ENCODE results near the gene LIPE. TPM values are rescaled to one million over a fixed set of nuclear protein-coding genes. Genes with fewer than 3 reads are reported as not detected.
A peak's percentile ranks its signal among the peaks of the same experiment; 100 is the strongest.

The LIPE gene
- total and polyA plus RNA-seq, 3 experiments from 2014 or later, result 5.0 to 22.7 (median 22.2) TPM

GRCh38 chr19:42442833-42443232 lies 15.6 kb upstream of the LIPE start, which contains the start of gene CXCL17:
Gene CXCL17, minus strand, starts transcription at chr19:42442946. Its CDS starts 114 bp downstream, at chr19:42442832.
- Histone ChIP-seq H3K9me3 (ENCODE audit: low read length) (no peaks in the 10 kb centered on the region), H3K27me3 (ENCODE audit: insufficient read depth, low read length, poor library complexity, severe bottlenecking) (no peaks in the 10 kb centered on the region), H3K4me1 (ENCODE audit: insufficient read depth, low read length) (peaks cover 19% of the 10 kb centered on the region), H3K4me3 (ENCODE audit: low read length) (no peak within 1 kb of the TSS), H3K36me3 (ENCODE audit: insufficient read depth, low read length) (no peaks in the 10 kb centered on the region), H3K27ac (ENCODE audit: low read depth, low read length) (no peak within 1 kb of the TSS)
- no peaks in the 10 kb centered on the region for H3K27me3 Mint-ChIP-seq
- no peaks in the 10 kb centered on the region for H3K9me3 Mint-ChIP-seq
- H3K36me3 Mint-ChIP-seq, result no peaks in the 10 kb centered on the region
- POLR2A ChIA-PET, result no interaction called here
- H3K4me1 Mint-ChIP-seq, result peaks cover 20 to 31% (median 21%) of the 10 kb centered on the region in 3 donors
- peak within 1 kb of the TSS in 3 of 8 donors; percentile 27 to 58 (median 52) for H3K27ac Mint-ChIP-seq
- CTCF ChIA-PET, result interaction anchor here (3.3 kb wide), 1 partner anchor 7 kb away, joined by 33 read pairs; no protein-coding TSS in a partner anchor
- no peak for DNase-seq
- H3K4me3 Mint-ChIP-seq, result no peak within 1 kb of the TSS

- H3K9me3 ChIP-seq (ENCODE audit: low read length), result no peaks in the 10 kb centered on the region
- Mint-ChIP-seq H3K4me1 (peaks cover 20 to 31% (median 21%) of the 10 kb centered on the region in 3 donors), H3K27ac (peak overlapping the region in 7 of 8 donors; percentile 19 to 79 (median 40)), H3K9me3 (no peaks in the 10 kb centered on the region), H3K4me3 (peak overlapping the region in 4 of 7 donors; percentile 13 to 69 (median 44)), H3K36me3 (no peaks in the 10 kb centered on the region), H3K27me3 (no peaks in the 10 kb centered on the region)
- H3K27me3 ChIP-seq (ENCODE audit: insufficient read depth, low read length, poor library complexity, severe bottlenecking), result no peaks in the 10 kb centered on the region
- no peak overlapping the region for H3K4me3 ChIP-seq (ENCODE audit: low read length)
- no peaks in the 10 kb centered on the region for H3K36me3 ChIP-seq (ENCODE audit: insufficient read depth, low read length)
- peaks cover 19% of the 10 kb centered on the region for H3K4me1 ChIP-seq (ENCODE audit: insufficient read depth, low read length)
- ChIA-PET CTCF (interaction anchor here (0.8 to 3.3 kb wide), 18 partner anchors 9 to 407 kb away, joined by 3 to 33 read pairs (median 4); partner anchors contain the start of gene CEACAM1), POLR2A (no interaction called here)
- H3K27ac ChIP-seq (ENCODE audit: low read depth, low read length), result no peak overlapping the region
- DNase-seq, result no peak
These were observed 13.9 kb upstream of the LIPE start for GRCh38 chr19:42441049-42441445.

GRCh38 chr19:42440357-42441048 lies 13.3 kb upstream of the LIPE start:
- no peaks in the 10 kb centered on the region for H3K27me3 ChIP-seq (ENCODE audit: insufficient read depth, low read length, poor library complexity, severe bottlenecking)
- H3K4me3 ChIP-seq (ENCODE audit: low read length), result no peak overlapping the region
- no peaks in the 10 kb centered on the region for H3K36me3 ChIP-seq (ENCODE audit: insufficient read depth, low read length)
- Mint-ChIP-seq H3K36me3 (no peaks in the 10 kb centered on the region), H3K4me1 (peaks cover 20 to 31% (median 21%) of the 10 kb centered on the region in 3 donors), H3K27ac (peak overlapping the region; percentile 19 to 79 (median 62)), H3K4me3 (peak overlapping the region in 5 of 7 donors; percentile 11 to 69 (median 39)), H3K9me3 (no peaks in the 10 kb centered on the region), H3K27me3 (no peaks in the 10 kb centered on the region)
- CTCF ChIA-PET, result interaction anchor here (0.6 to 3.3 kb wide), 25 partner anchors 9 to 406 kb away, joined by 3 to 33 read pairs (median 4); partner anchors contain the start of gene CEACAM1
- POLR2A ChIA-PET, result interaction anchor here (0.6 kb wide), 1 partner anchor 38 kb away, joined by 3 read pairs; no protein-coding TSS in a partner anchor
- H3K9me3 ChIP-seq (ENCODE audit: low read length), result no peaks in the 10 kb centered on the region
- no peak overlapping the region for H3K27ac ChIP-seq (ENCODE audit: low read depth, low read length)
- peak; percentile 65 to 84 (median 74) for DNase-seq
- H3K4me1 ChIP-seq (ENCODE audit: insufficient read depth, low read length), result peaks cover 19% of the 10 kb centered on the region

GRCh38 chr19:42436006-42436405 lies 8.8 kb upstream of the LIPE start:
- H3K27me3 Mint-ChIP-seq, result no peaks in the 10 kb centered on the region
- H3K27ac Mint-ChIP-seq, result peak overlapping the region in 1 of 8 donors; percentile 26
- H3K9me3 ChIP-seq (ENCODE audit: low read length), result no peaks in the 10 kb centered on the region
- CTCF ChIA-PET, result interaction anchor here (5.1 kb wide), 1 partner anchor 16 kb away, joined by 27 read pairs; no protein-coding TSS in a partner anchor
- no peaks in the 10 kb centered on the region for H3K9me3 Mint-ChIP-seq
- H3K36me3 ChIP-seq (ENCODE audit: insufficient read depth, low read length), result no peaks in the 10 kb centered on the region
- no peaks in the 10 kb centered on the region for H3K36me3 Mint-ChIP-seq
- H3K4me3 Mint-ChIP-seq, result no peak overlapping the region
- H3K4me1 Mint-ChIP-seq, result peaks cover 14 to 21% (median 15%) of the 10 kb centered on the region in 3 donors
- H3K4me1 ChIP-seq (ENCODE audit: insufficient read depth, low read length), result peaks cover 9% of the 10 kb centered on the region
- no peak for DNase-seq
- H3K4me3 ChIP-seq (ENCODE audit: low read length), result no peak overlapping the region
- H3K27me3 ChIP-seq (ENCODE audit: insufficient read depth, low read length, poor library complexity, severe bottlenecking), result no peaks in the 10 kb centered on the region
- no peak overlapping the region for H3K27ac ChIP-seq (ENCODE audit: low read depth, low read length)
- POLR2A ChIA-PET, result interaction anchor here (0.6 kb wide), 1 partner anchor 21 kb away, joined by 3 read pairs; no protein-coding TSS in a partner anchor

DNA sequence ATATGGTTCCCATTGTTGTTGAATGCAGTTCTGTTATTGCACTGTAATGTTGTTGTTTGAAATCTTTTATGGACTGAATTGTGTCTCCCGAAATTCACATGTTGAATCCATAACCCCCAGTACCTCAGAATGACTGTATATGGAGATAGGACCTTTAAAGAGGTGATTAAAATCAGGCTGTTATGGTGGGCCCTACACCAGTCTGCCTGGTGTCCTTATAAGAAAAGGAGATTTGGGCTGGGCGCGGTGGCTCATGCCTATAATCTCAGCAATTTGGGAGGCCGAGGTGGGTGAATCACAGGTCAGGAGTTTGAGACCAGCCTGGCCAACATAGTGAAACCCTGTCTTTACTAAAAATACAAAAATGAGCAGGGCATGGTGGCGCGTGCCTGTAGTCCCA lies 8.1 kb upstream of the LIPE start:
- DNase-seq, result no peak
- ChIA-PET CTCF (interaction anchor here (1.2 to 5.1 kb wide), 3 partner anchors 12 to 334 kb away, joined by 3 to 27 read pairs (median 3); no protein-coding TSS in a partner anchor), POLR2A (interaction anchor here (0.6 kb wide), 1 partner anchor 20 kb away, joined by 3 read pairs; no protein-coding TSS in a partner anchor)
- H3K27me3 ChIP-seq (ENCODE audit: insufficient read depth, low read length, poor library complexity, severe bottlenecking), result no peaks in the 10 kb centered on the region
- H3K27ac Mint-ChIP-seq, result no peak overlapping the region
- no peak overlapping the region for H3K4me3 ChIP-seq (ENCODE audit: low read length)
- H3K27ac ChIP-seq (ENCODE audit: low read depth, low read length), result no peak overlapping the region
- peaks cover 7 to 14% (median 8%) of the 10 kb centered on the region in 3 donors for H3K4me1 Mint-ChIP-seq
- no peaks in the 10 kb centered on the region for H3K36me3 ChIP-seq (ENCODE audit: insufficient read depth, low read length)
- H3K27me3 Mint-ChIP-seq, result no peaks in the 10 kb centered on the region
- no peaks in the 10 kb centered on the region for H3K9me3 Mint-ChIP-seq
- no peak overlapping the region for H3K4me3 Mint-ChIP-seq
- H3K36me3 Mint-ChIP-seq, result no peaks in the 10 kb centered on the region
- H3K9me3 ChIP-seq (ENCODE audit: low read length), result no peaks in the 10 kb centered on the region
- peaks cover 2% of the 10 kb centered on the region for H3K4me1 ChIP-seq (ENCODE audit: insufficient read depth, low read length)

- no peak overlapping the region for H3K4me3 Mint-ChIP-seq
- ChIA-PET POLR2A (no interaction called here), CTCF (interaction anchor here (0.7 to 5.1 kb wide), 8 partner anchors 9 to 333 kb away, joined by 3 to 27 read pairs (median 4); no protein-coding TSS in a partner anchor)
- no peaks in the 10 kb centered on the region for H3K36me3 Mint-ChIP-seq
- H3K4me1 ChIP-seq (ENCODE audit: insufficient read depth, low read length), result no peaks in the 10 kb centered on the region
- H3K27ac Mint-ChIP-seq, result peak overlapping the region in 1 of 8 donors; percentile 55
- no peaks in the 10 kb centered on the region for H3K36me3 ChIP-seq (ENCODE audit: insufficient read depth, low read length)
- DNase-seq, result peak; percentile 47 to 75 (median 49)
- no peaks in the 10 kb centered on the region for H3K9me3 Mint-ChIP-seq
- no peaks in the 10 kb centered on the region for H3K27me3 ChIP-seq (ENCODE audit: insufficient read depth, low read length, poor library complexity, severe bottlenecking)
- H3K4me3 ChIP-seq (ENCODE audit: low read length), result no peak overlapping the region
- H3K27me3 Mint-ChIP-seq, result no peaks in the 10 kb centered on the region
- peaks cover 4 to 6% (median 5%) of the 10 kb centered on the region in 3 donors for H3K4me1 Mint-ChIP-seq
- H3K27ac ChIP-seq (ENCODE audit: low read depth, low read length), result no peak overlapping the region
- H3K9me3 ChIP-seq (ENCODE audit: low read length), result no peaks in the 10 kb centered on the region
These were observed 6.5 kb upstream of the LIPE start for GRCh38 chr19:42433503-42434260.

- no peak for DNase-seq
- no peak overlapping the region for H3K4me3 Mint-ChIP-seq
- Histone ChIP-seq H3K9me3 (ENCODE audit: low read length) (no peaks in the 10 kb centered on the region), H3K36me3 (ENCODE audit: insufficient read depth, low read length) (no peaks in the 10 kb centered on the region), H3K27ac (ENCODE audit: low read depth, low read length) (no peak overlapping the region), H3K27me3 (ENCODE audit: insufficient read depth, low read length, poor library complexity, severe bottlenecking) (no peaks in the 10 kb centered on the region), H3K4me1 (ENCODE audit: insufficient read depth, low read length) (no peaks in the 10 kb centered on the region), H3K4me3 (ENCODE audit: low read length) (no peak overlapping the region)
- ChIA-PET POLR2A (no interaction called here), CTCF (interaction anchor here (1.1 to 5.1 kb wide), 2 partner anchors 11 to 31 kb away, joined by 3 to 27 read pairs; no protein-coding TSS in a partner anchor)
- H3K36me3 Mint-ChIP-seq, result no peaks in the 10 kb centered on the region
- no peaks in the 10 kb centered on the region for H3K4me1 Mint-ChIP-seq
- no peaks in the 10 kb centered on the region for H3K9me3 Mint-ChIP-seq
- H3K27ac Mint-ChIP-seq, result no peak overlapping the region
- no peaks in the 10 kb centered on the region for H3K27me3 Mint-ChIP-seq
These were observed 4.3 kb upstream of the LIPE start for GRCh38 chr19:42431486-42431885.
